Hepatocyte (in vitro differentiated cells): ENCODE results near the gene LYRM4.

Experiments
- EZH2 ChIP-seq: fragments of 200-600 bp; sonication (generic); IDR thresholded peaks from 2 replicates; pipeline ENCODE4 v1.6.1; 2016; ENCODE audit warnings: antibody characterized with exemption, mild to moderate bottlenecking, borderline replicate concordance
- TF ChIP-seq, protein P1 (sequence below): fragments of 200-600 bp; sonication (generic); IDR thresholded peaks from 2 replicates; pipeline ENCODE4 v1.5.1; 2016; ENCODE audit warnings: antibody characterized with exemption, mild to moderate bottlenecking; ENCODE audit not compliant: poor library complexity

DNA sequence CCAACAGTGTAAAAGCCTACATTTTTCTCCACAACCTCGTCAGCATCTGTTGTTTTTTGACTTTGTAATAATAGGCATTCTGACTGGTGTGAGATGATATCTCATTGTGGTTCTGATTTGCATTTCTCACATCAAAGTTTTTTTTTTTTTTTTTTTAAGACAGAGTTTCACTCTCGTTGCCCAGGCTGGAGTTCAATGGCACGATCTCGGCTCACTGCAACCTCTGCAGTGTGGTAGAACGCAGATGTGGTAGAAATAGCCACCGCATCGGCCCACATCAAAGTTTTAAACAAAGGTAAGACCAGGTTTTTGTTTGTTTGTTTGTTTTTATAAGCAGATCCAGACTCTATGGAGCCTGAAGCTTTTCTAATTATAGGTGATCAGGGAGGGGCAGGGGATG lies 188.3 kb downstream of the LYRM4 start:
- no peak for TF ChIP-seq EZH2
- TF ChIP-seq, protein P1, sequence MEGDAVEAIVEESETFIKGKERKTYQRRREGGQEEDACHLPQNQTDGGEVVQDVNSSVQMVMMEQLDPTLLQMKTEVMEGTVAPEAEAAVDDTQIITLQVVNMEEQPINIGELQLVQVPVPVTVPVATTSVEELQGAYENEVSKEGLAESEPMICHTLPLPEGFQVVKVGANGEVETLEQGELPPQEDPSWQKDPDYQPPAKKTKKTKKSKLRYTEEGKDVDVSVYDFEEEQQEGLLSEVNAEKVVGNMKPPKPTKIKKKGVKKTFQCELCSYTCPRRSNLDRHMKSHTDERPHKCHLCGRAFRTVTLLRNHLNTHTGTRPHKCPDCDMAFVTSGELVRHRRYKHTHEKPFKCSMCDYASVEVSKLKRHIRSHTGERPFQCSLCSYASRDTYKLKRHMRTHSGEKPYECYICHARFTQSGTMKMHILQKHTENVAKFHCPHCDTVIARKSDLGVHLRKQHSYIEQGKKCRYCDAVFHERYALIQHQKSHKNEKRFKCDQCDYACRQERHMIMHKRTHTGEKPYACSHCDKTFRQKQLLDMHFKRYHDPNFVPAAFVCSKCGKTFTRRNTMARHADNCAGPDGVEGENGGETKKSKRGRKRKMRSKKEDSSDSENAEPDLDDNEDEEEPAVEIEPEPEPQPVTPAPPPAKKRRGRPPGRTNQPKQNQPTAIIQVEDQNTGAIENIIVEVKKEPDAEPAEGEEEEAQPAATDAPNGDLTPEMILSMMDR: no peak
